Hypothalamus (tissue), 51 donors: ENCODE results near the gene ADK.
A peak's percentile ranks its signal among the peaks of the same experiment; 100 is the strongest.
"Not testable (repeated sequence)": the region's sequence is repeated elsewhere in the genome, so short reads cannot be mapped to it uniquely, and the experiment has no call there.

ENCODE experiments used
- DNase-seq, 51 donors: peaks; one replicate each; lab custom pipeline; 2025; lab: John Stamatoyannopoulos, UW

Gene ADK

GRCh38 chr10:74140553-74140952 is 10.5 kb upstream of the ADK start:
- DNase-seq = no peak

- no peak for DNase-seq
Measured at GRCh38 chr10:74145133-74145532, 5.9 kb upstream of the ADK start.

GRCh38 chr10:74146980-74147379 is 4.0 kb upstream of the ADK start:
- DNase-seq = not testable (repeated sequence)

GRCh38 chr10:74150204-74150989 is 624 bp upstream of the ADK start, which contains the start of gene AP3M1:
Gene AP3M1 (minus strand): TSS chr10:74150828. CDS start chr10:74138379, 12,449 bp downstream.
- DNase-seq = peak in 49 of 51 donors; percentile 23 to 91 (median 74)

- DNase-seq = no peak
Measured at GRCh38 chr10:74151879-74152722, 1.1 kb downstream of the ADK start.

GRCh38 chr10:74153123-74153522 is 2.1 kb downstream of the ADK start:
- DNase-seq = no peak

GRCh38 chr10:74153676-74154075 is 2.7 kb downstream of the ADK start:
- DNase-seq = no peak

- no peak for DNase-seq
Measured at GRCh38 chr10:74156919-74157289, 5.9 kb downstream of the ADK start.

- DNase-seq = no peak
Measured at GRCh38 chr10:74160013-74160412, 9.0 kb downstream of the ADK start.

GRCh38 chr10:74163319-74164068 is 12.5 kb downstream of the ADK start:
- no peak for DNase-seq

- DNase-seq = no peak
Measured at GRCh38 chr10:74164716-74165529, 13.9 kb downstream of the ADK start.

- no peak for DNase-seq
Measured at GRCh38 chr10:74165530-74165901, 14.5 kb downstream of the ADK start.

GRCh38 chr10:74167443-74167842 is 16.4 kb downstream of the ADK start:
- DNase-seq = no peak

GRCh38 chr10:74171625-74172024 is 20.6 kb downstream of the ADK start:
- no peak for DNase-seq

GRCh38 chr10:74174521-74174920 is 23.5 kb downstream of the ADK start:
- DNase-seq = no peak

GRCh38 chr10:74175510-74176379 is 24.7 kb downstream of the ADK start:
- DNase-seq = no peak

- peak; percentile 55 to 97 (median 87) for DNase-seq
Measured at GRCh38 chr10:74176380-74177139, 25.5 kb downstream of the ADK start.

GRCh38 chr10:74177140-74177677 is 26.2 kb downstream of the ADK start:
- peak in 12 of 51 donors; percentile 14 to 67 (median 42) for DNase-seq
